ENCODE results near the gene PSRC1.
"Not testable (repeated sequence)": the region's sequence is repeated elsewhere in the genome, so short reads cannot be mapped to it uniquely, and the experiment has no call there.

The PSRC1 gene

GRCh38 chr1:109307274-109308021, 24.5 kb upstream of the PSRC1 start:
- 74% methylated on average over 14 of the region's 14 CpGs for WGBS
- H3K27ac ChIP-seq (ENCODE audit: low read depth, low read length): no peak overlapping the region
- H3K9me3 ChIP-seq (ENCODE audit: insufficient read depth, low read depth, low read length): no peaks in the 10 kb centered on the region

GRCh38 chr1:109306832-109307273, 23.9 kb upstream of the PSRC1 start, which contains the start of gene MYBPHL:
TSS of gene MYBPHL (minus strand) at chr1:109307011. CDS start at chr1:109306991, 20 bp downstream.
- no peaks in the 10 kb centered on the region for H3K9me3 ChIP-seq (ENCODE audit: insufficient read depth, low read depth, low read length)
- H3K27ac ChIP-seq (ENCODE audit: low read depth, low read length): no peak within 1 kb of the TSS
- no peak within 1 kb of the TSS for H3K9ac ChIP-seq (ENCODE audit: low read depth, low read length)
- H3K27me3 ChIP-seq (ENCODE audit: insufficient read depth, low read length): no peaks in the 10 kb centered on the region
- H3K4me1 ChIP-seq (ENCODE audit: insufficient read depth, low read length): peaks cover 7% of the 10 kb centered on the region; the same call in 1 of the 2 replicates
- H3K36me3 ChIP-seq (ENCODE audit: insufficient read depth, low read length): peaks cover 4% of the 10 kb centered on the region; the same call in 1 of the 2 replicates
- 82% methylated on average over 7 of the region's 7 CpGs for WGBS
- H3K4me3 ChIP-seq (ENCODE audit: low read length): no peak within 1 kb of the TSS

More at GRCh38 chr1:109307274-109308021, 24.5 kb upstream of the PSRC1 start:
- Histone ChIP-seq H3K9ac (ENCODE audit: low read depth, low read length) (no peak overlapping the region), H3K4me1 (ENCODE audit: insufficient read depth, low read length) (peaks cover 7% of the 10 kb centered on the region; the same call in 1 of the 2 replicates), H3K27me3 (ENCODE audit: insufficient read depth, low read length) (no peaks in the 10 kb centered on the region), H3K4me3 (ENCODE audit: low read length) (no peak overlapping the region), H3K36me3 (ENCODE audit: insufficient read depth, low read length) (peaks cover 8% of the 10 kb centered on the region; the same call in 1 of the 2 replicates)

- not testable (repeated sequence) for H3K4me1 ChIP-seq (ENCODE audit: insufficient read depth, low read length); H3K27me3 ChIP-seq (ENCODE audit: insufficient read depth, low read length); H3K9me3 ChIP-seq (ENCODE audit: insufficient read depth, low read depth, low read length); H3K27ac ChIP-seq (ENCODE audit: low read depth, low read length); H3K36me3 ChIP-seq (ENCODE audit: insufficient read depth, low read length); H3K9ac ChIP-seq (ENCODE audit: low read depth, low read length); H3K4me3 ChIP-seq (ENCODE audit: low read length)
- 52% methylated on average over 9 of the region's 10 CpGs for WGBS
Measured at GRCh38 chr1:109305991-109306390, 23.0 kb upstream of the PSRC1 start.

GRCh38 chr1:109304226-109304920, 21.4 kb upstream of the PSRC1 start:
- Histone ChIP-seq H3K9ac (ENCODE audit: low read depth, low read length) (no peak overlapping the region), H3K4me1 (ENCODE audit: insufficient read depth, low read length) (peaks cover 7% of the 10 kb centered on the region; the same call in 1 of the 2 replicates), H3K4me3 (ENCODE audit: low read length) (no peak overlapping the region), H3K36me3 (ENCODE audit: insufficient read depth, low read length) (no peaks in the 10 kb centered on the region), H3K27ac (ENCODE audit: low read depth, low read length) (no peak overlapping the region), H3K27me3 (ENCODE audit: insufficient read depth, low read length) (no peaks in the 10 kb centered on the region), H3K9me3 (ENCODE audit: insufficient read depth, low read depth, low read length) (no peaks in the 10 kb centered on the region)
- WGBS: 83% methylated on average over 8 of the region's 8 CpGs

- no peaks in the 10 kb centered on the region for H3K27me3 ChIP-seq (ENCODE audit: insufficient read depth, low read length)
- no peaks in the 10 kb centered on the region for H3K9me3 ChIP-seq (ENCODE audit: insufficient read depth, low read depth, low read length)
- WGBS: 93% methylated on average over 5 of the region's 5 CpGs
- H3K36me3 ChIP-seq (ENCODE audit: insufficient read depth, low read length): no peaks in the 10 kb centered on the region
- H3K4me1 ChIP-seq (ENCODE audit: insufficient read depth, low read length): no peaks in the 10 kb centered on the region
- H3K9ac ChIP-seq (ENCODE audit: low read depth, low read length): no peak overlapping the region
- no peak overlapping the region for H3K4me3 ChIP-seq (ENCODE audit: low read length)
- no peak overlapping the region for H3K27ac ChIP-seq (ENCODE audit: low read depth, low read length)
Measured at GRCh38 chr1:109301874-109302273, 18.9 kb upstream of the PSRC1 start.

- no peak overlapping the region for H3K27ac ChIP-seq (ENCODE audit: low read depth, low read length)
- no peaks in the 10 kb centered on the region for H3K9me3 ChIP-seq (ENCODE audit: insufficient read depth, low read depth, low read length)
- H3K4me3 ChIP-seq (ENCODE audit: low read length): no peak overlapping the region
- no peaks in the 10 kb centered on the region for H3K4me1 ChIP-seq (ENCODE audit: insufficient read depth, low read length)
- no peak overlapping the region for H3K9ac ChIP-seq (ENCODE audit: low read depth, low read length)
- H3K36me3 ChIP-seq (ENCODE audit: insufficient read depth, low read length): no peaks in the 10 kb centered on the region
- H3K27me3 ChIP-seq (ENCODE audit: insufficient read depth, low read length): no peaks in the 10 kb centered on the region
- WGBS: 83% methylated on average over 16 of the region's 16 CpGs
Measured at GRCh38 chr1:109300650-109301151, 17.8 kb upstream of the PSRC1 start.

- Histone ChIP-seq H3K9me3 (ENCODE audit: insufficient read depth, low read depth, low read length) (no peaks in the 10 kb centered on the region), H3K9ac (ENCODE audit: low read depth, low read length) (no peak overlapping the region), H3K27me3 (ENCODE audit: insufficient read depth, low read length) (no peaks in the 10 kb centered on the region), H3K4me1 (ENCODE audit: insufficient read depth, low read length) (no peaks in the 10 kb centered on the region), H3K4me3 (ENCODE audit: low read length) (no peak overlapping the region), H3K27ac (ENCODE audit: low read depth, low read length) (no peak overlapping the region), H3K36me3 (ENCODE audit: insufficient read depth, low read length) (no peaks in the 10 kb centered on the region)
- 89% methylated on average over 20 of the region's 20 CpGs for WGBS
Measured at GRCh38 chr1:109299558-109300343, 16.8 kb upstream of the PSRC1 start.

- Histone ChIP-seq H3K4me3 (ENCODE audit: low read length) (no peak overlapping the region), H3K9ac (ENCODE audit: low read depth, low read length) (no peak overlapping the region), H3K9me3 (ENCODE audit: insufficient read depth, low read depth, low read length) (no peaks in the 10 kb centered on the region), H3K27ac (ENCODE audit: low read depth, low read length) (no peak overlapping the region), H3K36me3 (ENCODE audit: insufficient read depth, low read length) (no peaks in the 10 kb centered on the region), H3K27me3 (ENCODE audit: insufficient read depth, low read length) (no peaks in the 10 kb centered on the region), H3K4me1 (ENCODE audit: insufficient read depth, low read length) (no peaks in the 10 kb centered on the region)
- WGBS: 87% methylated on average over 11 of the region's 11 CpGs
Measured at GRCh38 chr1:109298666-109299557, 16.0 kb upstream of the PSRC1 start.

GRCh38 chr1:109296782-109297181, 13.8 kb upstream of the PSRC1 start:
- Histone ChIP-seq H3K4me3 (ENCODE audit: low read length) (no peak overlapping the region), H3K9ac (ENCODE audit: low read depth, low read length) (no peak overlapping the region), H3K27ac (ENCODE audit: low read depth, low read length) (no peak overlapping the region), H3K36me3 (ENCODE audit: insufficient read depth, low read length) (no peaks in the 10 kb centered on the region), H3K9me3 (ENCODE audit: insufficient read depth, low read depth, low read length) (no peaks in the 10 kb centered on the region), H3K4me1 (ENCODE audit: insufficient read depth, low read length) (0 out of 2 replicates have a peak, but pooled peaks cover 3% of the 10 kb centered on the region), H3K27me3 (ENCODE audit: insufficient read depth, low read length) (no peaks in the 10 kb centered on the region)
- 94% methylated on average over 16 of the region's 16 CpGs for WGBS

- 80% methylated on average over 12 of the region's 12 CpGs for WGBS
- Histone ChIP-seq H3K27me3 (ENCODE audit: insufficient read depth, low read length) (no peaks in the 10 kb centered on the region), H3K36me3 (ENCODE audit: insufficient read depth, low read length) (no peaks in the 10 kb centered on the region), H3K27ac (ENCODE audit: low read depth, low read length) (no peak overlapping the region), H3K4me3 (ENCODE audit: low read length) (no peak overlapping the region), H3K4me1 (ENCODE audit: insufficient read depth, low read length) (0 out of 2 replicates have a peak, but pooled peaks cover 3% of the 10 kb centered on the region), H3K9me3 (ENCODE audit: insufficient read depth, low read depth, low read length) (no peaks in the 10 kb centered on the region), H3K9ac (ENCODE audit: low read depth, low read length) (no peak overlapping the region)
Measured at GRCh38 chr1:109295712-109296415, 12.9 kb upstream of the PSRC1 start.
